ENCODE data around the gene PRUNE1. TPM values are rescaled to one million over a fixed set of nuclear protein-coding genes. Genes with fewer than 3 reads are reported as not detected.
A peak's percentile ranks its signal among the peaks of the same experiment; 100 is the strongest.

Gene PRUNE1
- total RNA-seq, 2 donors from 2014 or later: 18.0 to 20.7 TPM

DNA sequence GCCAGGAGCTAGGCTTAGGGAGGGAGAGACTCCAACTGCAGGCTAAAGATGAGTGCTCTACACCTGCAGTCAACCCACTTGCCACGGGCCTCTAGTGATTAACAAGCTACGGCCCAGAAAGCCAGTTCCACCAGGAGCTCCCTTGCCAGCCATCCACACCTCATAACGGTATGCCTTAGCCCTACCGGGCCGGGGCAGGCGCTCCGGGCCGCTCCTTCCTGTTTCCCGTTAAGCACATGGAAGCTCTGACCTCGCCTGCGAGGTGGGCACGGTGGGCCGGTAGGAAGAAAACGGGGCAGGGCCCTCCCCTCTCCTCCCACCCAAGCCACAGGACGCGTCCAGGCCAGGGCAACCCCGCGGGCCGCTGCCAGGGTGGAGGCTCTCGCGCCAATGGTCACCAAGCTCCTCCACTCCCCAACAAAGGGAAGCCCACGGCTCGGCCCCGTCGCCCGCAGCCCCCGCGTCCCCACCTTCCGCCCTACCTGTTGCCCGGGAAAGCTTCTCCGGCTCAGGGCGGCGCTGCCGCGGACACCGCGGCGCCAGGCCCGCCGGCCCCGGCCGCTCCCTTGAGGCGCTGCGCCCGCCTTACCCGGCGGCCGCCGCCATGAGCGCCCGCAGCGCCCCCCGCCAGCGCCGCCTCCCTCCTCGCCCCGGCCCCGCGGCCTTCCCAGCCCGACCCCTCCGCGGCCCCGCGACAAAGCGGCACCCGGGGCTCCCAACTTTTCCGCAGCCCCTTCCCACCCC is 34.2 kb upstream of the PRUNE1 start:
- Mint-ChIP-seq H3K9me3 (no peaks in the 10 kb centered on the region), H3K36me3 (peaks cover 17% of the 10 kb centered on the region in 2 donors), H3K27ac (peak overlapping the region; percentile 88 to 96)
- ATAC-seq (peak; percentile 40 to 41), DNase-seq (ENCODE audit: low spot score in 2 of 2) (peak; percentile 57 to 64)

DNA sequence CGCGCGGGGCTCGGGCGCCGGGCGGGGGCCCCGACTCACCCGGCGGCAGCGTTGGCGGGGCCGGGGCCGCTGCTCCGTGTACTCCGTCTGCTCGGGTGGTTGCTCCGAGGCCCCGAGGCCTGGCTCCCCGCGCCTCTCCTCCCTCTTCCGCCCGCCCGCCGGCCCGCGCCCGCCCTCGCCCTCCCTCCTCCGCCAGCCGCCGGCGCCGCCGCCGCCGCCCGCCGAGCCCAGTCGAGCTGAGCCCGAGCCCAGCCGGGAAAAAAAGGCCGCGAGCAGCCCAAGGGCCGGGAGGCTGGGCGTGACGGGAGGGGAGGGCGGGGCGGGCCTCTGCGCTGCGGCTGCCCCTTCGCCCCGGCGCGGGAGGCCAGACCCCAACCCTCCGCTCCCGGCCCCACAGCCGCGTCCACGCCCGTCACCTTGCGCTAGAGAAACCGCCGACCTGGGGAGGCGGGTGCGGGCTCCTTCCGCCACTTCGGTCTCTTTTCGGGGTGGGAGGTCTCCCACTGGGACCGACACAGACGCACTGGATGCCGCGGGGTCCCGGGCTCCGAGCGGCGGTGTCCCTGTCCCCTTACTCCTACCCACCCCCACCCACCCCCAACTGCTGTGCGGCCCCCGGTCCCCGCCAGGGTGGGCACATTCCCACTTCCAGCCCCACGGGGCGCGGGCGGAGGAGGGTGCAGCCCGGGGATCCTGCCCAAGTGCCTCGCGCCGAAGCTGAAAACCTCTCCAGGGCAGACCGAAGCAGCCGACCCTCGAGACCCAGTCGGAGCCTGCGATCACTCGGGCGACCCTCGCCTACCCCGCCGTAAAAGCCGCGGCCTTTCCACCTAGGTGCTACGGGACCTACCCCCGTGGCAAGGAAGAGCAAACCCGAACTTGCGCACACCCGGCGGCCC is 33.4 kb upstream of the PRUNE1 start, which contains the start of gene CERS2:
CERS2 (minus strand) TSS at position 256 of the 899 bp plus-strand sequence. CDS start 5,745 bp downstream, outside the sequence.
- peaks cover 17% of the 10 kb centered on the region in 2 donors for H3K36me3 Mint-ChIP-seq
- peak; percentile 62 to 77 for DNase-seq (ENCODE audit: low spot score in 2 of 2)
- peak within 1 kb of the TSS; percentile 88 to 96 for H3K27ac Mint-ChIP-seq
- peak; percentile 47 to 69 for ATAC-seq
- no peaks in the 10 kb centered on the region for H3K9me3 Mint-ChIP-seq

DNA sequence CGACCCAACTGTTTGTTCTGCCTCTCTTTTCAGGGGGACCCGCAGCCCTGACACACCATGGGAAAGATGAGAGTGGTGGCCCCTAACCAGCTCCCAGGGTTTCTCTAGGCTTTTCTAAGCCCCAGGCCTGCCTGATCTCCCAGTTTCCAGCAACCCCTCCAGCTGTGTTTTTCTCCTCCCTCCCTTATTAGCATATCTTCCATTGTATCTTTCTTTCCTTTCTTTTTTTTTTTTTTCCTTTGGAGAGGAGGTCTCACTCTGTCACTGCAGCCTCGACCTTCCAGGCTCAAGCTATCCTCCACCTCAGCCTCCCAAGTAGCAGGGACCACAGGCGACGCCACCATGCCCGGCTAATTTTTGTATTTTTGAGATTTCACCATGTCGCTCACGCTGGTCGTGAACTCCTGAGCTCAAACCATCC is 31.8 kb upstream of the PRUNE1 start:
- Mint-ChIP-seq H3K27ac (peak overlapping the region in 1 of 2 donors; percentile 75), H3K9me3 (no peaks in the 10 kb centered on the region), H3K36me3 (peaks cover 17% of the 10 kb centered on the region in 2 donors)
- DNase-seq (ENCODE audit: low spot score in 2 of 2): no peak
- ATAC-seq: no peak

DNA sequence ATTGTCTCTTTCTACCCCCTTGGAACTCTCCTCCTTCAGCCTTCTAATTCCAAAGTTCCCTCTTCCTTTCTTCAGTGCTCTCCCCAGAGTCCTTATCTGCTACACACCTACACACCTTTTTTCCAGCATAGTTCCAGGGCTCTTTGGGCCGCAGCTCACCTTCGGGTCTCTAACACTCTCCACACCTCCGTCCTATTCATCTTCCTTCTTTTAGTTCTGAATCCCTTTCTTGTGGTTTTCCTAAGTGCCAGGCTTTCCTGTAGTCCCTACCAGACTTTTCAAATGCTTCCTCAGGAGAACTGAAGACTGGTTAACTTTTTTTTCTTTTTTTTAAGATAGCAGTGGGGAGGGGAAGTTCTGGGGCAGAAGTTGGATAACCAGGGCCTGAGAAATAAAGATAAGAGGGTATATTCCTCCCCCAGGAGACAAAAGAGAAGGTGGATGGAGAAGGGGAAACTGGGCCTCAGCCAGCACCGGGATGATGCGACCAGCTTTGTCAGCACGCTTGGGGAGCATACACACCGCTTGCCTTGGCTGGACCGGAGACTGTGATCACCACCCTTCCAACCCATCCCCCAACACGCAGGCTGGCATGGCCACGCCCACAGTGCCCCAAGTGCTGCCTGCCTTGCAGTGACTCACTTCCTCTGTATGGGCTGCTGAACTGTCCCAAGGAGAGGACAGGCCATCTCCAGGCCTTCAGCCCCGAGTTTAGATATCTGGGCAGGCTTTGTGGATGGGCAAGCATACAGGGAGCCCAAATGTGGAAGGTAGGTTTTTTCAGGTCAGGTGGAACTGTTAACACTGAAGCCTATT is 31.2 kb upstream of the PRUNE1 start:
- H3K27ac Mint-ChIP-seq: peak overlapping the region; percentile 75 to 83
- H3K9me3 Mint-ChIP-seq: no peaks in the 10 kb centered on the region
- DNase-seq (ENCODE audit: low spot score in 2 of 2) (peak; percentile 53 to 85), ATAC-seq (peak; percentile 27 to 78)
- peaks cover 17% of the 10 kb centered on the region in 2 donors for H3K36me3 Mint-ChIP-seq

DNA sequence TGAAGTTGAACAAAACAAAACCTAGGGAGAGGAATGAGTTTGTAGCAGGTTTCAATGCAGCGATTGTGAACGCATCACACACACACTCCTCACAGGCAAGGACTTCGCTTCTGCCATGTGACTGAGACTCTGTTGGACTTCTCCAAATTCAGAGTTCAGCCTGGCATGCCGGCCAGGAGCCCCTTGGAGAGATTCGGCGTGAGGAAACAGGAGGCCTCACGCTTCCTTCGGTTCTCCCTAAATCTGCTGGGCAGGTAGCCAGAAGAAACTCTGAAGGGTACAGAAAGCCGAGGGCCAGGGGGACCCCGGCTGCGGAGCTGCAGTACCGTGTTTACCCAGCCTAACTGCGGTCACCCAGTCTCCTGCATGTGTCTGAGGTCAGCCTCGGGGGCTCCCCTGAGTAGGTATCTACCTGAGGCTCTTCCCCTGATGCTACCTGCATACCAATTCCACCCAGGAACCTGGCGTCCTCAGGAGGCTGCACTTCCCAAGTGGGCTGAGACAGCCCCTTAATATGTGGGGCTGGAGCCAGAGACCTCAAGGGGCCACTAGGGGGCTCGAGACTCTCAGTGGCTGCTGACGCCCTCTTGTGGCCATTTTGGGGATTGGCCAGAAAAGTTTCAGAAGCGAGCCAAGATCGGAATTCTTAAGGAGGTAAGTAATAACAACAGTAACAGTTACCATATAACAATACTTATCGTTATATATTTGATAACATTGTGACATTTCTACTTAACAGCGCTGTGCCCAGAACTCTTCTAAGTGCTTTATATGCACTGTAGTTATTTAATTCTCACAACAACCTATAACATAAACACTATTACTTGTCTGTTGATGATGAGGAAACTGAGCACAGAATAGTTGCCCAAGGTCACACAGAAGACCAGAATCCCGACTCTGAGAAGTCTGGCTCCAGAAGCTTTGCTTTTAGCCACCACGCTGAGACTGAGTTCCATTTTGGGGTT is 28.9 kb upstream of the PRUNE1 start:
- peak; percentile 79 to 93 for DNase-seq (ENCODE audit: low spot score in 2 of 2)
- Mint-ChIP-seq H3K9me3 (no peaks in the 10 kb centered on the region), H3K36me3 (no peaks in the 10 kb centered on the region), H3K27ac (peak overlapping the region in 1 of 2 donors; percentile 54)
- ATAC-seq: peak; percentile 59 to 76

DNA sequence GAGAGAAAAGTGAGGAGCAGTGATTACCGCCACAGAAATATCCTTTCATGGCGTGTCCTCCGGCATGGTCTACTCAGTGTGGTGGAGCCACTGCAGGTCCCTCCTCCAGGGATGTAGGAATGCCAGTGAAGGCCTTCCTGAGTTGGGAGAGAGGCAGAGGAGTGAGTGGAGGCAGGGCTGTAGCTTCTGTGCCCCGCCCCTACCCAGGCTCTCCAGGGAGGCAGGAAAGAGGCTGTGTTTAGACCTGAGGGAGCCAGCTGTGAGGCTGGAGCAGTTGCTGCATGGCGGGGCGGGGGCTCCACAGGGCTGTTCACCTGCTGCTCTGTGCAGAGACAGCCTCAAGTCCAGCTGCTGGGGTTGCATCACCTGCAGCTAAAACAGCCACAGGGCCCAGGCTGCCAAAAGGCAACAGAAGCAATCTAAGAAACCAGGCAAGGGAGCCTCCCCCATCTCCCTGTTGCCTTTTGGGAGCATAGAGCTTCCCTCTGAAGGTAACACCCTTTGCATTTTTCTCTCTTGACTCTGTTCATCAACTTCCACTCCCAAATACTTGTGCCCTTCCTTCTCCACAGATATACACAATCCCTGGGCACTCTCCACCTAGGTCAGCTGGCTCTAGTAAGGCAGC is 27.0 kb upstream of the PRUNE1 start:
- H3K9me3 Mint-ChIP-seq: no peaks in the 10 kb centered on the region
- no peaks in the 10 kb centered on the region for H3K36me3 Mint-ChIP-seq
- no peak for DNase-seq (ENCODE audit: low spot score in 2 of 2)
- H3K27ac Mint-ChIP-seq: no peak overlapping the region
- ATAC-seq: no peak

DNA sequence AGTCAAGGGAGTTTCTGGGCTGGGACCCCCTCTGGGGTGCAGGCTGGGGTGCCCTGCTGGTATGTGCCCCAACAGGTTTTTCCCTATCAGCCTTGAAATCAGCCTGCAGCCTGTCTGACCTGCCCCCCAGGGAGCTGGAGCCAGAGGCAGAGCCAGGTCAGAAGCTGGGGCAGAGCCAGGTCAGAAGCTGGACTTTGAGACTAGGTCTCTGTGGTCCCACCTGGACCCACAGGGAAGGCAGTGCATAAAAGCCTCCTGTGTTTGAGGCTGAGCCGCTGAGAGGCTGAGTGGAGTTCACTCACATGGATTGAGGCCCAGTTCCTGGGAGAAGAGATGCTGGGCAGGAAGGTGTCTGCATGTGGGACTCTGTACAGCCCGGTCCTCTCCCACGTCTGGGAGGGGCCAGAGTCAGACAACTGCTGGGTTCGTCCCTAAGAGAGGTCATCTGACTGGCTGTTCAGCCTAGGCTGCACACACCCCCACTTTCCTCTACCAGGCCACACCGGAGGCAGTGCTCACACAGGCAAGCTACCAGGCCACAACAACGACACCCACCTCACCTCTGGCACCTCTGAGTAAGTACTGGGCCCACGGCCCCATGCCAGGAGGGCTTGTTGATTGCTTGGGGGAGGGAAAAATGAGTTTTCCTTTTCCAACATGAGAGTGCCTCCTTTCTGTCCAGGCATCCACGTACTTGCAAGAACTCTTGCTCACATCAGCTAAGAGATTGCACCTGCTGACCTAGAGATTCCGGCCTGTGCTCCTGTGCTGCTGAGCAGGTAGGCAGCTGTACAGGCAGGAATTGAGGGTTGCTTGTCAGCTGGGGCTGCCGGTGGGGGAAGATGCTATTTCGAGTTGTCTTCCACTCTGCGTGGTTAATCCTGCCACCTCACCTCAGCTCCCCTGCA is 26.2 kb upstream of the PRUNE1 start, which contains the start of gene ANXA9:
ANXA9 (plus strand) TSS at position 488 of the 908 bp plus-strand sequence. CDS start 814 bp downstream, outside the sequence.
- ATAC-seq (no peak), DNase-seq (ENCODE audit: low spot score in 2 of 2) (no peak)
- Mint-ChIP-seq H3K36me3 (no peaks in the 10 kb centered on the region), H3K9me3 (no peaks in the 10 kb centered on the region), H3K27ac (no peak within 1 kb of the TSS)

DNA sequence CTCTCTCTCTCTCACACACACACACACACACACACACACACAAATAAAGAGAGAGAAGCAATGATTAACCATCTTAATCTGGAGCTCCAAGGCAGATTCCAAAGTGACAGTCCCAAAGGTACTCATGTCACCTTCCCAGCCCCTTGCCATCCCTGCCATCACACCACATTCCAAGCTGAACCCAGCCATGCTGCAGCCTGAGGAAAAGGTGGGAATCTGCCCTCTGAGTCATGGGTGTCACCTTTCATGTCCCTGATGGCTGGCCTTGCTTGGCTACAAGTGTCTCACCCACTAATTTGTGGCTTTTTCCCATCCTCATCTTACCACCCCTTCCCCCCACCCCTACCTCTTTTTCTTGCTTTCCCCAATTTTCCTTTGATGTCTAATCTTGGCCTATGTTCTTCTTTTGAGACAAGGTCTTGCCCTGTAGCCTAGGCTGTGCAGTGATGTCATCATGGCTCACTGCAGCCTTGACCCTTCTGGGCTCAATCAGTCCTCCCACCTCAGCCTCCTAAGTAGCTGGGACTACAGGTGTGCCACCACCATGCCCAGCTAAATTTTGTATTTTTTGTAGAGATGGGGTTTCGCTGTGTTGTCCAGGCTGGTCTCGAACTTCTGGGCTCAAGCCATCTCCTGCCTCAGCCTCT is 22.9 kb upstream of the PRUNE1 start:
- Mint-ChIP-seq H3K9me3 (no peaks in the 10 kb centered on the region), H3K36me3 (no peaks in the 10 kb centered on the region), H3K27ac (peak overlapping the region; percentile 34 to 57)
- no peak for DNase-seq (ENCODE audit: low spot score in 2 of 2)
- ATAC-seq: no peak

DNA sequence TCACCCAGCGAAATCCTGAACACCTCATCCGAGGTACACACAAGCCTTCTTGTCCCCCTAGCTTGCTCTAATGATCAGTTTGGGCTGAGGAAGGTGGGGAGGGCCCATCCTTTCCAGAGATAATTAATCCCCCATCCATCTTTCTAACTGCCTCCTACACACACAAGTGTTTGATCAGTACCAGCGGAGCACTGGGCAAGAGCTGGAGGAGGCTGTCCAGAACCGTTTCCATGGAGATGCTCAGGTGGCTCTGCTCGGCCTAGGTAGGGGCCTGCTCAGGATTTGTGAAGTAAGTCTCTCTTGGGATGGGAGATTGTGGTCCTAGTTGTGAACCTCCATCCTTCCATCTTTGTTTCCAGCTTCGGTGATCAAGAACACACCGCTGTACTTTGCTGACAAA is 20.3 kb upstream of the PRUNE1 start:
- no peak for ATAC-seq
- peak overlapping the region in 1 of 2 donors; percentile 31 for H3K27ac Mint-ChIP-seq
- no peak for DNase-seq (ENCODE audit: low spot score in 2 of 2)
- no peaks in the 10 kb centered on the region for H3K36me3 Mint-ChIP-seq
- H3K9me3 Mint-ChIP-seq: no peaks in the 10 kb centered on the region

DNA sequence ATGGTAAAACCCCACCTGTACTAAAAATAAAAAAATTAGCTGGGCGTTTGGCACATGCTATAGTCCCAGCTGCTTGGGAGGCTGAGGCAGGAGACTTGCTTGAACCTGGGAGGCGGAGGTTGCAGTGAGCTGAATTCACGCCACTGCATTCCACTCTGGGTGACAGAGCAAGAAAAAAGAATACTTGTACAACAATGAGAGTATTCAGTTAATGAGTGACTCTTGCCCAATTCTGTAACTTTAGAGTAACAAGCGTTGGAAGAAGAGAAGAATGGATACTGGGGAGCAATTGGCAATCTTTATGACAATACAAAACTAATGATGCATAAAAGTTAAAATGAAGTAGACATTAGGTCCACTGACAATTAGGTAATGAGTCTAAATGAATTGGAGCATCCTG is 15.6 kb upstream of the PRUNE1 start:
- H3K27ac Mint-ChIP-seq: no peak overlapping the region
- no peak for ATAC-seq
- H3K36me3 Mint-ChIP-seq: no peaks in the 10 kb centered on the region
- no peak for DNase-seq (ENCODE audit: low spot score in 2 of 2)
- H3K9me3 Mint-ChIP-seq: no peaks in the 10 kb centered on the region

DNA sequence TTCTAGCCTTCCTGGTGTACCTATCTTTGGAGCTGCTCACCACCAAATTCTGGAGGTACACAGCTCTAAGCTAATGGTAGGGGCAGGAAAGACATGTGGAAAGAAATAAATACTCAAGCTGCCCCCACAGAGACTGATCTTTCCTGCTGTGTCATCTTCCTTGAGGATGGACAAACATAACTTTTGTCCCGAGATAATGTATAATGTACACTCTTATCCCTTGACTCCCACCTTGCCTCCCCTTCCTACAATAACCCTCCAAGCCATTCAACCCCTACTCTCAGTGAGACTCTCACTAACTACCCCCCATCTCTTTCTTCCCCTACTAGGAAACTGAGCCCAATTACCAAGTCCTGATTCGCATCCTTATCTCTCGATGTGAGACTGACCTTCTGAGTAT is 14.0 kb upstream of the PRUNE1 start:
- Mint-ChIP-seq H3K36me3 (no peaks in the 10 kb centered on the region), H3K27ac (peak overlapping the region in 1 of 2 donors; percentile 46), H3K9me3 (no peaks in the 10 kb centered on the region)
- ATAC-seq (no peak), DNase-seq (ENCODE audit: low spot score in 2 of 2) (no peak)

DNA sequence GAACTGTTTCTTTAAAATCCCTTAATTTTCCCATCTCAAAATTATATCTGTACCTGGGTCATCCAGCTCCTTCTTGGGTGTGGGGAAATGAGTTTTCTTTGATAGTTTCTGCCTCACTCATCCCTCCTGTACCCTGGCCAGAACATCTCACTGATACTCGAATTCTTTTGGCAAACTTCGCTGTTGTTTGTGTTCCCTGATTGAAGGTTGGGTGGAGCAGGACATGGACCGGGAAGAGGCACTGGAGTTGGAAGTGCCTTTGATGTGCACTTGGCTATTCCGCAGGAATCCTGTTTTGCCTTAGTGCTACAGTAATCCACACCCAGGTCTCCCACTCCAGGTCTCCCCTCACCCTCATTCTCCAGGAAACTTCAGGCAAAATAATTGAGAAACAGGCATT is 12.8 kb upstream of the PRUNE1 start:
- Mint-ChIP-seq H3K9me3 (no peaks in the 10 kb centered on the region), H3K36me3 (no peaks in the 10 kb centered on the region), H3K27ac (peak overlapping the region in 1 of 2 donors; percentile 72)
- no peak for DNase-seq (ENCODE audit: low spot score in 2 of 2)
- no peak for ATAC-seq

DNA sequence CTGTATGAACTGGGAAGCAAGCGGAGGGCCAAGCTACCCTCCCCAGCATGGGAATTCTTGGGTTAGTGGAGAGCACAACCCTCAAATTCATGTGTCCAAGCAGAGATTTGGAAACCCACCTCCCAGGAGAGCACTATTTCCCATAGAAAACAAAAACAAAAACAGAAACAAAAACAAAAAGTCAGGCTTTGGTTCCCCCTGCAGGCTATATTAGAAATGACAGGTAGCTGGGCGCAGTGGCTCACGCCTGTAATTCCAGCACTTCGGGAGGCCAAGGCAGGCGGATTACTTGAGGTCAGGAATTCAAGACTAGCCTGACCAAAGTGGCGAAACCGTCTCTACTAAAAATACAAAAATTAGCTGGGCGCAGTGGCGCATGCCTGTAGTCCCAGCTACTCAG is 12.4 kb upstream of the PRUNE1 start:
- peak in 1 of 2 donors; percentile 32 for ATAC-seq

More for the DNA sequence above, 12.4 kb upstream of the PRUNE1 start:
- Mint-ChIP-seq H3K27ac (no peak overlapping the region), H3K36me3 (no peaks in the 10 kb centered on the region), H3K9me3 (no peaks in the 10 kb centered on the region)
- peak in 1 of 2 donors; percentile 40 for DNase-seq (ENCODE audit: low spot score in 2 of 2)

Measured in activated naive CD4-positive, alpha-beta T cell treated with anti-CD3 and anti-CD28 coated beads, Interleukin-2, amount 50 U/mL, for 72 hours (primary cell).